Activated T-cell treated with anti-CD3 and anti-CD28 coated beads for 48 hours (primary cell): ENCODE results near the gene RBBP6.

Source experiments
- DNase-seq: peaks from one replicate; pipeline ENCODE4 v3.0.0-alpha.2; 2020; ENCODE audit warnings: low read depth

Gene RBBP6

GRCh38 chr16:24523569-24523968 lies 15.8 kb upstream of the RBBP6 start:
- no peak for DNase-seq

GRCh38 chr16:24524855-24525677 lies 14.3 kb upstream of the RBBP6 start:
- no peak for DNase-seq

GRCh38 chr16:24525970-24526559 lies 13.3 kb upstream of the RBBP6 start:
- no peak for DNase-seq

GRCh38 chr16:24526701-24527495 lies 12.5 kb upstream of the RBBP6 start:
- no peak for DNase-seq

- DNase-seq, result no peak
These were observed 8.2 kb upstream of the RBBP6 start for GRCh38 chr16:24531166-24531565.

GRCh38 chr16:24534620-24535019 lies 4.7 kb upstream of the RBBP6 start:
- no peak for DNase-seq

- no peak for DNase-seq
These were observed 3.5 kb upstream of the RBBP6 start for GRCh38 chr16:24535827-24536226.

GRCh38 chr16:24536671-24537070 lies 2.7 kb upstream of the RBBP6 start:
- no peak for DNase-seq

- DNase-seq, result no peak
These were observed 1.7 kb upstream of the RBBP6 start for GRCh38 chr16:24537474-24538337.

- DNase-seq, result no peak
These were observed 541 bp upstream of the RBBP6 start for GRCh38 chr16:24538756-24539294.

GRCh38 chr16:24539850-24540601 lies 660 bp downstream of the RBBP6 start:
- DNase-seq, result peak; percentile 48

GRCh38 chr16:24540602-24541210 lies 1.3 kb downstream of the RBBP6 start:
- no peak for DNase-seq

GRCh38 chr16:24541233-24541933 lies 2.0 kb downstream of the RBBP6 start:
- no peak for DNase-seq

- DNase-seq, result no peak
These were observed 4.6 kb downstream of the RBBP6 start for GRCh38 chr16:24543949-24544348.

GRCh38 chr16:24544640-24545039 lies 5.3 kb downstream of the RBBP6 start:
- DNase-seq, result no peak

- no peak for DNase-seq
These were observed 10.9 kb downstream of the RBBP6 start for GRCh38 chr16:24550295-24550694.

- no peak for DNase-seq
These were observed 13.4 kb downstream of the RBBP6 start for GRCh38 chr16:24552705-24553246.

- no peak for DNase-seq
These were observed 14.6 kb downstream of the RBBP6 start for GRCh38 chr16:24553983-24554382.

- no peak for DNase-seq
These were observed 16.0 kb downstream of the RBBP6 start for GRCh38 chr16:24555346-24555872.
